ENCODE measurements around the gene POLR2E.
"Not testable (repeated sequence)": the region's sequence is repeated elsewhere in the genome, so short reads cannot be mapped to it uniquely, and the experiment has no call there.

POLR2E gene

DNA sequence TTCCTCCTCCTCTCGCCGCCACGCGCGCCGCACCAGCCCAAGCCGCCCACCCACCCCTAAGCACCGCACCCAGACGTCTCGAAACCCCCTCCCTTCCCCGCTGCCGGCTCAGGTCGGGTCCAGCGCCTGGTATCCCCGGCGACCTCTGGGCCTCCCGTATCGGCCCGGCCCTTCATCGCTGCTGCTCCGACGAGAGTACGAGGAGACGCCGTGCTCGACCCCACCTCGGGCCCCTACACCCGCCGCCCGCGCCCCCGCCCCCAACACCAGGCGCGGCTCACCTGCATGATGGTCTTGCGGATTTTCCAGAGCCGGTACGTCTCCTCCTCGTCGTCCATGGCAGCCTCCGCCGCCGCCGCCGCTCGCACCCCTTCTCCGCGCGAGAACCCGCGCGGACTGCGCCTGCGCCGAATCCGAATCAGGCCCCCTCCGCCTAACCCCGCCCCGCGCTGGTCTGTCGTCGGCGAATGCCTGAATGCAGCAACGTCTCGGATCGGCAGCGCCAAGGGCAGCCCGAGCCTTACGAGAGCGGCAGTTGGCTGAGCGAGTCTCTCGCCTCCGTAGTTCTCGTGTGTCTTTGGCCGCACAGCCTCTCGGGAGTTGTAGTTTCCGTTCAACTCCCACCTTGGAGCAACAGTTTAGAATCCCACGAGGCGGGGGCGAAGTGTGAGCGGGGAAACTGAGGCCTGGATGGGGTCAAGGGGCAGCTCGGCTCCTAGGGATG, at the start of gene POLR2E:
TSS of gene POLR2E (minus strand) at position 398 of the 724 bp plus-strand sequence. CDS start at position 338, 60 bp downstream.
- peak; percentile 98 for DNase-seq

DNA sequence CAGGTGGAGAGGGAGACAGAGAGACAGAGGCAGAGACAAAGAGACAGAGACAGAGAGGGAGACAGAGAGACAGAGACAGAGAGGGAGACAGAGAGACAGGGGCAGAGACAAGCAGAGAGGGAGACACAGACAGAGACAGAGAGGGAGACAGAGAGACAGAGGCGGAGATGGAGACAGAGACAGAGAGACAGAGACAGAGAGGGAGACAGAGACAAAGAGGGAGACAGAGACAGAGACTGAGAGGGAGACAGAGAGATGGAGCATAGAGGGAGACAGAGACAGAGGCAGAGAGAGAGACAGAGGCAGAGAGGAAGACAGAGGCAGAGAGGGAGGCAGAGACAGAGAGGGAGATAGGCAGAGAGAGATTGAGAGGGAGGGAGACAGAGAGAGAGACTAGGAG, 49.6 kb upstream of the POLR2E start:
- DNase-seq, result no peak

DNA sequence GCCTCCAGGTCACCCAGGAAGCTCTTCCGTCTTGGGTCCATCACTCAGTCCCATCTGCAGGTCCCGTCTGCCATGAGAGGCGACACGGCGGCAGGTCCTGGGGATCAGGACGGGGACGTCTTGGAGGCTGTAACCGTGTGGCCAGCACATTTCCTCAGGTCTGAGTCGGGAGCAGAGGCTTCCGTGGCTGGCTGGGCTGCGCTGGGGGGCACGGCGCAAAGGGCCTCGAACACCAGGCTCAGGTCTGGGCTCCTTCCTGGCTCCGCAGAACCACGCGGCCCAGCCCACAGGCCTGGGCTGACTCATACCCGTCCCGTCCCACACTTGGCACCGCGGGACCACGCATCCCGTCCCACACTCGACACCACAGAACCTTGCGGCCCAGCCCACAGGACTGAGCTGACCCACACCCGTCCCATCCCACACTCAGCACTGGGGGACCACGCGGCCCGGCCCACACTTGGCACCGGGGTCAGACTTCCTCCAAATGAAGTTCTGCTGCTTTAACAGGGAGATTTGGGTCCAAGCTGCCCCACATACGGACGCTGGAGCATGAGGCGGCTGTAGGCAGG, 48.7 kb upstream of the POLR2E start:
- DNase-seq, result no peak

DNA sequence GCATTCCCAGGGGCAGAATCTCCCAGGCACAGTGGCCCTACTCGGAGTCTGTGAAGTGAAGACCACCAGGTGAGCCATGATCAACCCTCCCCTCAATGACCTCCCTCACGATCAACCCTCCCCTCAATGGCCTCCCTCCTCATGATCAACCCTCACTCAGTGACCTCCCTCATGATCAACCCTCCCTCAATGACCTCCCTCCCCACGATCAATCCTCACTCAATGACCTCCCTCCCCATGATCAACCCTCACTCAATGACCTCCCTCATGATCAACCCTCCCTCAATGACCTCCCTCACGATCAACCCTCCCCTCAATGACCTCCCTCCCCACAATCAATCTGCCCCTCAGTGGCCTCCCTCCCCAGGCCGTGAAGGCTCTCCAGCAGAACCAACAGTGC, 46.8 kb upstream of the POLR2E start:
- DNase-seq, result no peak

DNA sequence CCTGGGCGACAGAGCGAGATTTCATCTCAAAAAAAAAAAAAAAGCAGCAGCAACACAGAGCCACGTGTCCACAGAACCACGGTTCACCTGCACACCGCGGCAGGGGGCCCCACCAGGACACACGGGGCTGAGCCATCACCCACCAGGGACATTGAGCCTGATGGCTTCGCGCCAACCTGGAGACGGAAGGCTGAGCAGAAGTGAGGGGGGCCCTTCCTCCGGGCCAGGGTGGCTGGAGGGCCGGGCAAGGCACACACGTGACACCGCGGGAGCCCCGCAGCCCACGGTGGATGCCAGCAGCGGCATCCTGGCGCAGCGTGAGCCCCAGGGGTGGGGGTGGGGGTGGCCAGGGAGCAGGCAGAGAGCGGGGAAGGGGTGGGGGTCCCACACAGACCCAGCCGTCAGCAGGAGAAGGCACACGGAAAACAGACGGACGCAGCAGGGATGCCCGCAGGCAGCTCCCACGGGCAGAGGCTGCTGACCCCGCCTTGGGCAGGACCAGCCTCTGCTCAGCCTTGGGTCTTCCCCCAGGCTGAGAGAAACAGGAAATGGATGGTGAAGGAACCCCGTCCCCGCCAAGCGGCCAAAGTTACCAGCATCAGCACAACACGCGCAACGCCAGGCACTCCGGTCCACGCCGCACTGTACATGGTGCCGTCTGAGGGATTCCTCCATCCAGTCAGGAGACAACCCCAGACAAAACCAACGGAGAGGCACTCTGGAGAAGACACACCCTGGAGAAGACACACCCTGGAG, 45.3 kb upstream of the POLR2E start:
- no peak for DNase-seq

DNA sequence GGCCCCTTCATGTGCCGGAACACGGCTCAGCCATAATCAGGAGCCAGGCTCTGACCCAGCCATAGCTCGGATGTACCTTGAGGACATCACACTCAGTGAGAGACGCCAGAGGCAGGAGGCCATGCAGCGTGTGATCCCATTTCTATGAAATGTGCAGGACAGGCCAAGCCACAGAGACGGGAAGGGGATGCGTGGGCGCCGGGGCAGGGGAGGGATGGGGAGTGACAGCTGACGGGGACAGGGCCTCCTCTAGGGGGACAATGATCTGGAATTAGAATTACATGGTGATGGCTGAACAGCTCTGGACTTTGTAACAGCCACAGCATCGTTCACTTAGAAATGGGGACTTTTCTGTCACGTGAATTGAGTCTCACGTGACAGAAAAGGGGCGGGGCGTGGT, 44.0 kb upstream of the POLR2E start:
- DNase-seq, result no peak

DNA sequence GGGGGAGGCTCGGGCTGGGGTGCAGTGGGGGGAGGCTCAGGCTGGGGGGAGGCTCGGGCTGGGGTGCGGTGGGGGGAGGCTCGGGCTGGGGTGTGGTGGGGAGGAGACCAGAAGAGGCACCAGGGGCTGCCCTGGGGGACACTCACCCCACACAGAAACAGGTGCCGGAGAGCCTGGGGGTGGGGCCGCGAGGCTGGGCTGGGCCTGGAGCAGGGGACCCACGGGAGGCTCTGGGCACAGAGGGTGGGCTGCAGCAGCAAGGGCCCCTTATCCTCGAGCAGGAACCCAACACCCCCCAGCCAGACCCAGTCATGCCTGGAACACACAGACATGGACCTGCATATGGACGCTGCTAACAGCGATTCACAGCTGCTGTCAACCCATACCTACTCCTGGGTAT, 42.9 kb upstream of the POLR2E start:
- DNase-seq, result no peak

DNA sequence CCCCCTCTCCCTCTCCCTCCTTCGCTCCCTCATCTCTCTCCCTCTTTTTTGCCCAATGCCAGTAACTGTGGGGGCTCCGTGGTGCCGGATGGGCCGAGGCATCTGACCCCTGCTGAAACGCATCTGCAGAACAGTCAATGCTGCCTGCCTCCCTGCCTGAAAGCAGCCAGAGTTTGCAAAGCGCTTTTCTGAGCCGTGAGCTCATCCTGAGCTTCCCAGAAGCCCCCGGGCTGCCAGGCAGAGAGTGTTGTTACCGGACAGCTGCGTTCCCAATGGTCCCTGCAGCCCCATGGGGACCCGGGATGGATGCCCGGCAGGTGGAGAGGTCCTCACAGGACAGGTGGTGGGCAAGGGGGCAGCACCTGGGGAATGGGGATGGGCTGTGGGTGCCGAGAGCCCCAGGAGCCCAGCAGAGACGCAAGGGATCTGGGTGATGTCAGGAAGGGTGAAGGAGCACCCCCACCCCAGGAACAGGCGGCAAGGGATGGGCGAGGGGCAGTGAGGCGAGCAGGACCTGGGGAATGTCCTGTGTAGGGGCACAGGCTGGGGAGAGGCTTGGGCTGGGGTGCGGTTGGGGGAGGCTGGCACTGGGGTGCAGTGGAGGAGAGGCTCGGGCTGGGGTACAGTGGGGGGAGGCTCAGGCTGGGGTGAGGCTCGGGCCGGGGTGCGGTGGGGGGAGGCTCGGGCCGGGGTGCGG, 41.6 kb upstream of the POLR2E start:
- no peak for DNase-seq

DNA sequence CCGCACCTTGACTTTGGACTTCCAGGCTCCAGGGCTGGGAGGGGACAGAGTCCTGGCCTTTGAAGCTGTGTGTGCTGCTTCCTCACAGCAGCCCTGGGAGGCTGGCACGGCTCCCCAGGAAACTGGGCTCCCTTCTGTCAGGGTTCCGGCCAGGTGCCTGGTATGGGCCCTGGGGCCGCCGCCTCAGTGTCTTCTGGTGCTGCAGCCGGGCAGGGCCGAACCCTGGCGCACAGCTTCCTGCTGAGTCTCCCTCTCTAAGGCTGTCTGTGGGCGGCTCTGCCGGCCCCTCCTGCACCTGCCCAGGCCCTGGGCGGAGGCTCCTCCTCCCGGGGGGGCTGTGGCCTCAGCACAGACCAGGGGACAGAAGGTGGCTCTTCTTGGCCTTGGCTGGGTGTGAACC, 41.0 kb upstream of the POLR2E start:
- no peak for DNase-seq

DNA sequence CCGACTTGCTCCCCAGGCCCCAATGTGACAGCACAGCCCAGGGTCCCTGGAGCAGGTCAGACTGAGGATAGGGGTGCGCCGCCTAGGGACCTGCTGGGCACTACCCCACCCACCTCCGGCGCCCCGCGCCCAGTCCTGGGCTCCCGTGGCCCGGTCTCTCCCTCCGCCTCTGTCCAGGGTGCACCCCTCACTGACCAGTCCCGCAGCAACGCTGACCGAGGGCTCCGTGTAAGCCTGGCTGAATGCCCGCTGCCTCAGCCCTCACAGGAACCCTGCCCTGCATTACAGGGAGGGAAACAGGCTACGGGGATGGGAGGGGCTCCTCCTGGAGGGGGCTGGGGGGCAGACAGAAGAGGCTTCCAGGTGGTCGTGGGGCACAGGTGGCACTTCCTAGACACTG, 40.3 kb upstream of the POLR2E start:
- DNase-seq, result no peak

DNA sequence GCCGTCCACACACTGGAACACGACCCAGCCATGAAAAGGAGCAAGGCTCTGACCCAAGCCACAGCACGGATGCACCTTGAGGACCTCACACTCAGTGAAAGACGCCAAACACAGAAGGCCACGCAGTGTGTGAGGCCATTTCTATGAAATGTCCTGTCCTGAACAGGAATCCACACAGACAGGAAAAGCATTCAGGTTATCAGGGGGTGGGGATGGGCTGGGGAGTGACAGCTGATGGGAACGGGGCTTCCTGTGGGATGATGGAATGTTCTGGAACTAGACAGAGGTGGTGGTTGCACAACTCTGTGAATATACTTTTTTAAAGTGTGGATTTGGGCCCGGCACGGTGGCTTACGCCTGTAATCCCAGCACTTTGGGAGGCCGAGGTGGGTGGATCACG, 39.3 kb upstream of the POLR2E start:
- DNase-seq, result no peak

DNA sequence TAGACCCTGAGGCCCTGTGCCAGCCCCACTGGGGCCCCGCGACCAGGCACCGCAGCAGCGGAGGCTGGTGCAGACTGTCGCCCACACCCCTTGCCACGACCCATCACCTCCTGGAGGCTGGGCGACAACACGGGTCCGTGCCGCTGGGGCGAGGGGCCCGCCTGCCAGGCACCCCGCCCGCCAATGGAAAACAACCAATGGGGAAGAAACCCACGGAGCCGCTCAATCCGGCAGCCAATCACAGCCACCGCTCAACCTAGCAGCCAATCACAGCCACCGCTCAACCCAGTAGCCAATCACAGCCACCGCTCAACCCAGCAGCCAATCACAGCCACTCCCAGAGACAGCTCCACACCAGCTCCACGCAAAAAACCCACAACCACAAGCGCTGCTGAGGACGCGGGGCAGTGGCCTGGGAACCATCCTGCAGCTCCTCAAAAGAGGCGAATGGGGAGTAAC, 38.3 kb upstream of the POLR2E start:
- DNase-seq, result peak; percentile 91

DNA sequence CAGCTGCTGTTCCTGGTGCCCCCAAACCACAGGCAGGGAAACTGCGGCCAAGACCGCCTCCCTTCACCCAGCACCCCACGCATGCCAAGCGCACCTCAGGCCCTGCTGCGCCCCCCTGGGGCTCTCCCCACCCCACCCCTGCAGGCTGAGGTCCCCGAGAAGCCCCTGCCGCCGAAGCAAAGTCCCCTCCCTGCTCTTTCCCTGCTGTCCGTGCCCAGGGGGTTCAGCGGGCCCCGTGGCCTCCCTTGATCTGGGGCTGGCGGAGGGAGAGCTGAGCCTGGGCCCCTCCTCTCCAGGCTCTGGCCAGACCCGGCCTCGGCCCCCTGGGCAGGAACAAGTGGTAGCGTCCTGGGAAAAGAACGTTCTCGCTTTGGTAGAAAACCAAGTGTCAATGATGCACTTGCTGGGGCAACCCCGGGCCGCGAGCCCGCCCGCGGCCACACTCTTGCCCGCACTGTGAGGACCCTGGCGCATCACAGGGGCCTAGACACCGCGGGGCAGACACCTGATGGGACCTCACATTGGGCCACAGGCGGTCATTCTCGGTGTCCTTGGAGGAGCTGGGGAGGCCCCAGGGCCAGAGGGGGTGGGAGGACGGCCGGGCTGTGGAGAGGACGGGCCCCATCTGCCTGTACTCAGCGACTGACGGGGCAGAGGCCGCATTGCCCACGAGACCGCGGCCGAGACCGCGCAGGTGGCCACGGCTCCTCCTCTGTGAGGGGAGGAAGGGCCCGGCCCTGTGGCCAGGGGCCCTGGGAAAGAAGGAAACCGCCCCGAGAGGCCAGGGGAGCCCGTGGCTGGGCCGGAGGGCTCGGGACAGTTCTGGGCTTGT, 37.6 kb upstream of the POLR2E start:
- DNase-seq, result peak; percentile 45

DNA sequence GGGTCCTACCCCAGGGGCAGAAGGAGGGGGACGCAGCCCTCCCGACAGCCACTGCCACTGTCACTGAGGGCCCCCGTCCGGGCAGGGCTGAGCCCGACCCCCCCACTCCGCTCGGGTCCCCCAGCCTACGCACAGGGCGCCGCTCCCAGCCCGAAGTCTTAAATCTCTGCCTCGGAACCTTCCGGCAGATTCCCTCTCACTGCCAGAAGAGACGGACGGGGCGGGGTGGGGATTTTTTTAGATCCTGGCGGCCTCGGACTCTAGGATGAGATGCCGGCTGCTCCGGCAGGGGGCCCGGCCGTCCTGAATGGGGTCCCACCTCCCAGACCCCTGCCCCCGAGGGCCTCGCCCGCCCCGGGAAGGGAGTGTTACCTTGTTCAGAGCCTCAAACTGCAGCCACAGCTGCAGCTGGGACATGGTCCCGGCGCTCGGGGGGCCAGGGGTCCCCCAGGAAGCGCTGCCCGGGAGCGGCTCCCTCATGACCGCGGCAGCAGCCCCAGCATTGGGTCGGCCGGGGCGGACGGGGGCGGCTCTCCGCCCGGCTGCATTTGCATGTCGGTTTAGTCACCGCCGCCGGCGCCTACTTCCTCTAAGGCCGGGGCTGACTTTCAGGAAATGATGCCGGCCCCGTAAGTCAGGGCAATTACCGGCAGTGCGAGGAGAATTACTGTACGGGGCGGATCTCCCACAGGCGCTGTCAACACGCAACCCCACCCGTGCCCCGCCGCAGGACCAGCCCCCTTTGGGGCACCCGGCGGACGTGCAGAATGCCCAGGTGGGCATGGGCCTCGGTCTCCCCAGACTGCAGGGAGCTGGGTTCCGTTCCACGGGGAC, 36.8 kb upstream of the POLR2E start:
- peak; percentile 88 for DNase-seq

DNA sequence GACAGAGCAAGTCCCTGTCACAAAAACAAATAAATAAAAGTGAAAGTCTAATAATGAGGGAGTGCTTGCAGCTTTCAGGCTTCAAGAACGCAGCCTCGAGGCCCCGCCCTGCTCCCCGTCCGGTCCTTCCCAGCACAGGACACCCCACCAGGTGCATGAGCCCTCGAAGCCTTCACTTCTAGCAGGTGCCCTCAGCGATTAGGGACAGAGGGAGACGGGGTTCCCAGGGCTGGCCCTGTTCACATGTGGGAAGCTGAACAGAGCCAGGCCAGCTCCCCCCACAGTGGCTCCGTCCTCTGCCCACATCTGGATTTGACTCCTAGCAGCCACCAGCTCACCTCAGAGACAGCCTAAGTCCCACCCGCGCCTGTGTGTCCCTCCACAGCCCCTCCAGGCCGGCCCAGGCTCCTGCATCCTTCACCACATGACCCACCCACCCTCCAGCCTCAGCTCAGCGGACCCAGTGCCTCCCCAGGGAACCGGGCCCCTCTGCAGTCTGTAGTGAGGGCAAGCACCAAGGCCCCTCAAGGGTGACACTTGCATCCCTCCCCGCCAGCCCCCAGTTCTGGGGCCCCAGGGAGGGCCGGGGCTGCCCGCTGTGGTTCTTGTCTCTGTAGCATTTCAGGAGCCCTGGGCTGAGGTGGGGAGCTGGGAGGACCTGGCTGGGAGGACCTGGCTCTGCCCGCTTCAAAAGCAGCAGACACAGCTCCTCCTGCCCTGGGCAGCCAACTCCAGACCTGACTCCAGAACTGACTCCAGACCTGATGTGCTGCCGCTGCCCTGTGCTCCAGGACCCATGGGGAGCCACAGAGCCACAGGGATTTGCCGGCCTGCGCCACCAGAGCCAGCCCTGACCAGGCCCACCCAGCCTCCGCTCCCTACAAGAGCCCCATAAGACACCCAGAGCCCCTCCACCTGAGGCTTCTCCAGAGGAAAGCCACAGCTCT, 35.9 kb upstream of the POLR2E start:
- DNase-seq, result peak; percentile 52

DNA sequence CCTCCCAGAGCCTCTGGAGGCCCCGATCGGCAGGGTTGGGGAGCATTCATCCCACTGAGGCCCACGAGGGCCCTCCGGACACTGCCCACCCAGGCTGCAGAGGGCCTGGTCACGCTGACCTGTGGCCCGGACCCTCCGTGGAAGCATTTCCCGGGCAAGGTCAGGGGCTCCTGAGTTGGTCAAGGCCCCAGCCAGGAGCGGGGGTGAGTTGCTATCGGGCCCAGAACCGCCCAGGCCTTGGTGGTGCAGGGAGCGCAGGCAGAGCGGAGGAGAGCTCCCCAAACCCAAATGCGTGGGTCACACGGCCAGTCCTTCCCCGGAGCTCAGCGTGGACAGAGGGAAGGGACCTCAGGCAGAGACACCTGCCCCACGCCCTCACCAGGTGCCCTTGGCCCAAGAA, 34.4 kb upstream of the POLR2E start:
- DNase-seq, result no peak

DNA sequence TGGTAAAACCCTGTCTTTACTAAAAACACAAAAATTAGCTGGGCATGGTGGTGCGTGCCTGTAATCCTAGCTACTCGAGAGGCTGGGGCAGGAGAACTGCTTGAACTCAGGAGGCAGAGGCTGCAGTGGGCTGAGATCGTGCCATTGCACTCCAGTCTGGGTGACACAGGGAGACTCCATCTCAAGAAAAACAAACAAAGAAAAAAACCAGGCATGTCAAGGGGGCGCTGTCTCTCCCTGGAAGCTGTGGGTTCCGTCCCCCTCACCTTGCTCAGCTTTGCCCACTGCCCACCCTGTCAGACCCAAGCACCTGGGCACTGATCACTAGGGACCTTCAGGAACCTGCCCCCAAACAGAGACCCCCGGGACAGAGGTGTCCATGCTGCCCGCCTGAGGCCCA, 33.9 kb upstream of the POLR2E start:
- not testable (repeated sequence) for DNase-seq

DNA sequence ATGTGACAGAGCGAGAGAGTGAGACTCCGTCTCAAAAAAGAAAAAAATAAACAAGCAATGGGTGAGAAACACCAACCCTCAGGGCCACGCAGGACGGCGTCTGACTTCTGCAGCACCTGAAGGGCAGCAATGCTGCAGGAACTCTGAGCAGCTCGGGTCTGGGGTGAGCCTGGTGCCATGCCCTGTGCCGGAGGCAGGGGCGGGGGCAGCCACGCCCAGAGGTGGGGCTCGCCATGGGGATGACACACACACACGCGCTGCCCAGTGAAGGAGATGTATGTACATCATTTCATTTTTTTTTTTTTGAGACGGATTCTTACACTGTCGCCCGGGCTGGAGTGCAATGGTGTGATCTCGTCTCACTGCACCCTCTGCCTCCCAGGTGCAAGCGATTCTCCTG, 32.9 kb upstream of the POLR2E start:
- no peak for DNase-seq

DNA sequence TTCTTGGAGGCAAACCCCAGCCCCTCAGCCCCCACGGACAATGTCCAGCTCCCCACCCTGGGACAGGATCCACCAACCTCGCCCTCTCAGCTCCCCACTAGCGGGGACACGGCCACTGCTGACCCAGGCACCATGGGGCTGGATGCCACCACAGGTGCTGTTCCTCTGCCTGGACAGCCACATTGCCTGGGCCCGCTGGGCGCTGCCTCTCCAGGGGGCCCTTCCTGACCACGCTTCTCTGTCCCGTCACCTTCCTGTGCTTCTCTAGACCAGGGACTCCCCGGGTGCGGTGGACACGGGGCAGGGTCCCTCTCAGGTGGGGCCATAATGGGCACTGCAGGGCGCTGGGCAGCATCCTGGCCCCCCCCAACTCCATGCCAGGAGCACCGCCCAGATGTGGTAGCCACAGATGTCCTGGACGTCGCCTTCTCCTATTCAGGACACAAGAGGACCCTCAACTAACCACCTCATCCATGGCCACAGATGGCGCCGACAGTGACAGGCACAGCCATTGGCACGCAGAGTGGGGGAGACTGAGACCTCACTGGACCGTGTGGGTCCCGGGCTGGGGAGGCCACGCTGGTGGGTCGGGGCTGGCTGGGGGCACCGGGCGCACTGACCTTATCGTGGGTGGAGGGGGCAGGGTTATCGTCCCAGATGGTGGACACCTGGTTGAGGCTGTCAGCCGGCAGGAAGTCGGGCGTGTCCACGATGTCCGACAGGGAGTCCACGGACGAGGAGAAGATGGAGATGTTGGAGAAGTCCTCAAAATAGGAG, 32.0 kb upstream of the POLR2E start:
- DNase-seq, result no peak

All from CD4-positive, alpha-beta T cell treated with Interleukin-17A for 1 hour (primary cell).